ENCODE results near the gene ARHGAP45.

The ARHGAP45 gene

GRCh38 chr19:1135454-1135853 is 68.5 kb downstream of the ARHGAP45 start:
- no peak for DNase-seq

- DNase-seq = no peak
These were observed 69.2 kb downstream of the ARHGAP45 start for GRCh38 chr19:1136201-1136600.
